ENCODE data around the gene VAMP7.
"Not testable (repeated sequence)": the region's sequence is repeated elsewhere in the genome, so short reads cannot be mapped to it uniquely, and the experiment has no call there.

The VAMP7 gene

GRCh38 chrX:155907661-155908060 is 26.5 kb downstream of the VAMP7 start:
- not testable (repeated sequence) for DNase-seq (ENCODE audit: low read depth in 2 of 2)

- no peak for DNase-seq (ENCODE audit: low read depth in 2 of 2)
Measured at GRCh38 chrX:155923200-155923599, 42.1 kb downstream of the VAMP7 start.

GRCh38 chrX:155930852-155931618 is 49.9 kb downstream of the VAMP7 start:
- not testable (repeated sequence) for DNase-seq (ENCODE audit: low read depth in 2 of 2)

- no peak for DNase-seq (ENCODE audit: low read depth in 2 of 2)
Measured at GRCh38 chrX:155938132-155938531, 57.0 kb downstream of the VAMP7 start.

- no peak for DNase-seq (ENCODE audit: low read depth in 2 of 2)
Measured at GRCh38 chrX:155949098-155949497, 68.0 kb downstream of the VAMP7 start.

DNA sequence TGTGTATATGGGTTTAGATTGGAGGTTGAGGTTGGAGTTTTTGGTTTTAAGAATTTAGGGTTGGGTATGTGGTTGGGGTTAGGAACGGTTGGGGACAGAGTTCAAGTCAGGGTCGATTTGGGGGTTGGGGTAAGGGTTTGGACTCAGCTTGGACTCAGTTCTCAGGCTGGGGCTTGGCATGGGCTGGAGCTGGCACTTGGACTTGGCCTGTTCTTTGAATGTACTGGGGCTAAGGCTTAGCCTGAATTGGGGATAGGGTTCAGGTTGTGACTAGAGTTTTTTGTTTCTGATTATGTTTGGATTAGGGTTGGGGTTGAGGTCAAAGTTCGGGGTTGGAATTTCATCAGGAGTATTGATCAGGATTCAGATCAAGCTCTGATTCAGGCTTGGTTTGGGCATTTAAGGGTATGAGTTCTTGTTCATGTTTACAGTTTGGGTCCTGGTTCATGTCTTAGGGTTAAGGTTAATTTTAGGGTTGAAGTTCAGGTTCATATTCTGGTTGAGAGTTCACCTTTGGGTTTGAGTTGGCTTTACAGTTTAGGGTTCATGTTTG is 70.2 kb downstream of the VAMP7 start:
- DNase-seq (ENCODE audit: low read depth in 2 of 2): no peak

DNA sequence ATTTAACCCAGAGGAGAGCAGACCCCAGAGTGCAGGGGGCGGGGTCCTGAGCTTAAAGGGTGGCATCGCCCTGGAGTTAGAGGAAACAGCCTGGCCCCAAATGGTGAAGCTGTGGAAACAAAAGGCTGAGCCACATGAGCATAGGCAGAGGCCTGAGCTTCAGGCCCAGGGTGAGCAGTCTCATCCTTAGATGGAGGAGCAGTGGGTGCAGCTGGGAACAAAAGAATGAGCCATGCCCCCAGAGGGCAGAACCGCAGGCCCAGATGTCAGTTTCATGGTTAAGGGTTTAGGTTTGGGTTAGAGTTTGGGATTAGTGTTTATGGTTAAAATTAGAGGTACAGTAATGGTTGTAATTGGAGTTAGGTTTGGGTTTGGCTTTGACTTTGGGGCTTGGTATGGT is 71.9 kb downstream of the VAMP7 start:
- no peak for DNase-seq (ENCODE audit: low read depth in 2 of 2)

- DNase-seq (ENCODE audit: low read depth in 2 of 2): no peak
Measured at GRCh38 chrX:155954793-155955192, 73.6 kb downstream of the VAMP7 start.

- DNase-seq (ENCODE audit: low read depth in 2 of 2): no peak
Measured at GRCh38 chrX:155956099-155956498, 75.0 kb downstream of the VAMP7 start.

- DNase-seq (ENCODE audit: low read depth in 2 of 2): no peak
Measured at GRCh38 chrX:155956649-155957048, 75.5 kb downstream of the VAMP7 start.

- DNase-seq (ENCODE audit: low read depth in 2 of 2): no peak
Measured at GRCh38 chrX:155957843-155958242, 76.7 kb downstream of the VAMP7 start.

DNA sequence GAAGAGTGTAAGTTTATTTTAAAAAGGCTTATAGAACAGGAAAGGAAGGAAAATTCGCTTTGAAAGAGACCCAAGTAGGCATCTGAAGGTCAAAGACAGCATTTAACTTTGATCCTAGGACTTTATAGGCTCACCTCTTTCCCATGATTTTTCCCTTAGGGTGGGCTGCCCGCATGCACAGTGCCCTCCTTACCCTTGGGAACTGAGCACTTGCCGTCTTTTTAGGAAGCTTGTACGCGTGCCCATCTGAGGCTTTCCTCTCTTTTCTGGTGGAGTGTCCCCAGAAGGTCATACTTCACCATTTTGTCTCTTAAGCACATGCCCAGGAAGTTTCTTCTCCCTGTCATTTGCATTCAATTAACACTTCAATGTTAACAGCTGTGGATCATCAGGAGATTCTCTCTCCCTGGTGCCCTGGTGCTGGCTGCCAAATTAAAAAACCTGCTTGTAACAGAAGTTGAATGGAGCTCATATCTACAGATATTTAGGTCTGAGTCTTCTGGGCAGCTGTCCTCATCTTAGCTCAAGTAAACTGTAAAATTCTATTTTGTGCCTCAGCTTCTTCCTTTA is 78.0 kb downstream of the VAMP7 start:
- DNase-seq (ENCODE audit: low read depth in 2 of 2): no peak

- no peak for DNase-seq (ENCODE audit: low read depth in 2 of 2)
Measured at GRCh38 chrX:155962906-155963305, 81.8 kb downstream of the VAMP7 start.

DNA sequence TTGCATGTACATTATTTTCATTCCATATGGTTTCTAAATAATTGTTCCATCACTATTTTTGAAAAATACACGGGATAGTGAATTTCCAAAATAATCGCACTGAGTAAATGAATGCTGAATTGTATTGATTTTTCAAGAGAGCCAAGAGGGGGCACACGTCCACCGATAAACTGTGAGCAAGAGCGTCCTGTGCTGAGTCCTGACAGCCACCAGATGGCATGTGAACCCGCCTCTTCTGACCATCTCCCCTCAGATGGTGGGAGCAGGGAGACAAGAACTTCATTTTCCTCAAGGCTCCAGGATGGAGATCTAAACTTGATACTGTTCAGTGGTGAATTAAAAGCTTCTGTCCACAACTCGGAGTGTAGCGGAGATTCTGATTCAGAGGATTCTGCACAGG is 85.7 kb downstream of the VAMP7 start:
- peak in 1 of 2 donors; percentile 22 for DNase-seq (ENCODE audit: low read depth in 2 of 2)

DNA sequence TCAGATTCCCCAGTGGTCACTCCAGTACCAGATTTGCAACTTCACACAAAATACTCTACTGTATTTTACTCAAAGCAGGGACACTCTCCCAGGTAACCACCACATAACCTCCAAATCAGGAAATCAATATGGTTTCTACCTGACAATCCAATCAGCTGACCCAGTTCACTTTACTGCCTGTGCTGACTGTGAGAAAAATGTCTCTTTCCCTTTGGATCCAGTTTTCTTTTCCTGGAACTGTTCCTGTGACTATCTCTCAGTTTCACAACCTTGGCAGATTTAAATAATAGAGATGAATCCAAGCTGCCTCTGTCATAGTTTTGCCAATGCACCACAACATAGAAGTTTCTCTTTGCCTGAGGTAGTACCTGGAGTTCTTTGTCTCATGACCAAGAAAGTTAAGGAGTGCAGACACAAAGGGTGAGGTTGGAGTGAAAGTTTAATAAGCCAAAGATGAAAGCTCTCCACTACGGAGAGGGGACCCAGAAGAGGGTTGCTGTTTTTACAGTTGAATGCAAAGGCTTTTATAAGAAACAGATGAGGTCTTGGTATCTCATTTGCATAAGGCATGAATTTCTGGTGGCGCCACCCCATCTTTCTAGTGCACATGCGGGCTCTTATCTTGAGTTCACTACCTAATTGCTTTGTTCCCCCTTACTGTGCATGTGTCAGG is 86.6 kb downstream of the VAMP7 start:
- no peak for DNase-seq (ENCODE audit: low read depth in 2 of 2)

- no peak for DNase-seq (ENCODE audit: low read depth in 2 of 2)
Measured at GRCh38 chrX:155968326-155968661, 87.1 kb downstream of the VAMP7 start.

DNA sequence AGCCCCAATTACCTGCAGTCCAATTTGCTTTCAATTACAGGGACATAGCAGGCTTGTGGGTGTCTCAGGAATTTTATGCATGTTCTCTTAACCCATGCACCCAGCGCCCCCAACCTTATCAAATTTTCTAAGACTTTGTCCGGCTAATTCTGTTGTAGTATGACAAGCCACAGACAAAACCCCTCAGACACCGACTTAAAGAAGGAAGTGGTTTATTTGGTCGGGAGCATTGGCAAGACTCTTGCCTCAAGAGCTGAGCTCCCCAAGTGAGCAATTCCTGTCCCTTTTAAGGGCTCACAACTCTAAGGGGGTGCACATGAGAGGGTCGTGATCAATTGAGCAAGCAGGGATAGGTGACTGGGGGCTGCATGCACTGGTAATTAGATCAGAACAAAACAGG is 87.6 kb downstream of the VAMP7 start:
- no peak for DNase-seq (ENCODE audit: low read depth in 2 of 2)

DNA sequence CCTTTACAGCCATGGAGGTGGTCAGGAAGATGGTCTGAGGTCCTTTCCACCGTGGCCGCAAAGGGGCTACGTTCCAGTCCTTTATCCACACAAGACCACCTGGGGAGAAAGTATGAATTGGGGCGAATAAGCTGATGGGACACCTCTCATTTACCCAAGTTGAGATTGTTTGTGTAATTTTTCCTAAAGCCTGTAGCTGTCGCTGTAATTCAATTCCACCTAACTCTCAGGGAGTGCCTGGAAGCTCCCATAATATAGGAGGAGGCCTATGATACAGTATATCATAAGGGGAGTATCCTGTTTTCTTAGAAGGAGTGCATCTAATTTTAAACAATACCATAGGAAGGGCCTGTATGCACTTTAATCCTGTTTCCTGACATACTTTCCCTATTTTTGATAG is 90.5 kb downstream of the VAMP7 start:
- not testable (repeated sequence) for DNase-seq (ENCODE audit: low read depth in 2 of 2)

- not testable (repeated sequence) for DNase-seq (ENCODE audit: low read depth in 2 of 2)
Measured at GRCh38 chrX:155972241-155972640, 91.1 kb downstream of the VAMP7 start.

DNA sequence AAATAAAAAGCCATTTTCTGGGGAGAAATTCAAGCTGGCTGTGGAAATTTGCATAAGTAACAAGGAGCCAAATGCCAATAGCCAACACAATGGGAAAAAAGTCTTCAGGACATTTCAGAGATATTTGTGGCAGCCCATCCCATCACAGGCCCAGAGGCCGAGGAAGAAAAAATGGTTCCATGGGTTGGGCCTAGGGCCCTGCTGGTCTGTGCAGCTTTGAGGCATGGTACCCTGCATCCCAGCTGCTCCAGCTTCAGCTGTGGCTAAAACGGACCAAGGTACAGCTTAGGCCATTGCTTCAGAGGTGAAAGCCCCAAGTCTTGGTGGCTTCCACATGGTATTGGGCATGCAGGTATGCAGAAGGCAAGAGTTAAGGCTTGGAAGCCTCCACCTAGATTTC is 102.2 kb downstream of the VAMP7 start:
- no peak for DNase-seq (ENCODE audit: low read depth in 2 of 2)

DNA sequence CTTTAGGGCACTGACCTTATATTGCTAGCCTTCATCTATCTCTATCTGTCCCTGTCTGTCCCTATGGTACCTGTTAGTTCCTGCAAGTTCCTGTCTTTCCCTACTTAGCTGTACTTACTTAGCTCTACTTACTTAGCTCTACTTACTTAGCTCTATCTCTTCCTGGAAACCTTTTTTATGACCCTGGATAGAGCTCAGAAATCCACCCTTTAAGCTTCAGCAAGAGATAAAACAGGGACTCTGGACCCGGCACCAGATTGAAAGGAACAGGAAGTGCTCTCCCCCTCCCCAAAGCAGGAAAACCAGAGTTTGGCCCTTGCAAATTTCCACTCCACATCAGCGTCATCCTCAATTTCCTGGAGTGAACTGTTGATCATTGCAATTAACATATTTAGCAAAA is 104.1 kb downstream of the VAMP7 start:
- no peak for DNase-seq (ENCODE audit: low read depth in 2 of 2)

DNA sequence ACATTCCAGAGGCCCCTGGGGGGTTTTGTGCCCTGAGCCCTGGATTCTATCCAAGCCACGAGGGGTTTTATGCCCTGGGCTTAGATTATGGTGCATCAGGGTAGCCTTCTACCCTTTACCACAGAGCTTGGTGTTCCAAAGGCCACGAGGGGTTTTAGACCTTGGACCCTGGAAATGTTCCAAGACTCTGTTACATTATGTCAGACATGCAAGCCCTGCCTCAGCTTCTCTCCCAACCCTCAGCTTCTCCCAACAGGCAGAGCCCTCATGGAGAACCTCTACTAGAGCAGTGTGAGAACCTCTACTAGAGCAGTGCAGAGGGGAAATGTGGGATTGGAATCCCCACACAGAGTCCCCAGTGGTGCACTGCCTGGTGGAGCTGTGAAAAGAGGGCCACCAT is 105.8 kb downstream of the VAMP7 start:
- DNase-seq (ENCODE audit: low read depth in 2 of 2): not testable (repeated sequence)

- no peak for DNase-seq (ENCODE audit: low read depth in 2 of 2)
Measured at GRCh38 chrX:155988859-155989258, 107.7 kb downstream of the VAMP7 start.

Measured in stimulated activated CD4-positive, alpha-beta T cell treated with anti-CD3 and anti-CD28 coated beads, Interleukin-4, amount 100 ng/mL, for 48 hours (primary cell).